ENCODE measurements around the gene RBM28.

RBM28 gene

DNA sequence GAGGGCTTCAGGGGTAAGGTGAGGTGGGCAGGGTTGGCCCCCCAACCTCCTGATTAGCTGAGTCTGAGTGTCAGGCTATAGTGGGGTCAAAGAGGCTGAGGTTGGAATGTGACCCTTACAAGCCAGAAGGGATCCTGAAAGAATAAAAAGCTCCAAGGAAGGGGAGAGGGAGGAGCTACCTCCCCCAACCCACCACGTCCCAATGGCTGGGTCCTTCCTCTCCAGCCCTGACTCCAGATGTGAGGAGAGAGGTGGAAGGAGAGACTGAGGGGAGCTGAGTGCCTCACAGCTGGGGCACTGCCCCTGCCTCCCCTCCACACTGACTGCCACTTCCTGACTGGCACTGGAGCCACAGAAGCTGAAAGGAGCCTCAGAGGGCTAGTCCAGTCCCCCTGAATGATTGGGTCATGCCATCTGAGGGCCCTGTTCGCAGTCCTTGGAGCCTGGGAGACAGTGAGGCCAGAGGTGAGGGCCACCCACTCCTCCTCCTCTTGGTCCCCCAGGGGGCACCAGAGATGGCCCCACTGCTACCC, 45.4 kb upstream of the RBM28 start:
- Histone ChIP-seq H3K36me3 (peaks cover 15% of the 10 kb centered on the region), H3K4me1 (peaks cover 28% of the 10 kb centered on the region), H3K9me3 (no peaks in the 10 kb centered on the region), H3K27me3 (no peaks in the 10 kb centered on the region), H3K4me3 (ENCODE audit: low read depth, low read length) (no peak overlapping the region)
- TF ChIP-seq, protein P1, sequence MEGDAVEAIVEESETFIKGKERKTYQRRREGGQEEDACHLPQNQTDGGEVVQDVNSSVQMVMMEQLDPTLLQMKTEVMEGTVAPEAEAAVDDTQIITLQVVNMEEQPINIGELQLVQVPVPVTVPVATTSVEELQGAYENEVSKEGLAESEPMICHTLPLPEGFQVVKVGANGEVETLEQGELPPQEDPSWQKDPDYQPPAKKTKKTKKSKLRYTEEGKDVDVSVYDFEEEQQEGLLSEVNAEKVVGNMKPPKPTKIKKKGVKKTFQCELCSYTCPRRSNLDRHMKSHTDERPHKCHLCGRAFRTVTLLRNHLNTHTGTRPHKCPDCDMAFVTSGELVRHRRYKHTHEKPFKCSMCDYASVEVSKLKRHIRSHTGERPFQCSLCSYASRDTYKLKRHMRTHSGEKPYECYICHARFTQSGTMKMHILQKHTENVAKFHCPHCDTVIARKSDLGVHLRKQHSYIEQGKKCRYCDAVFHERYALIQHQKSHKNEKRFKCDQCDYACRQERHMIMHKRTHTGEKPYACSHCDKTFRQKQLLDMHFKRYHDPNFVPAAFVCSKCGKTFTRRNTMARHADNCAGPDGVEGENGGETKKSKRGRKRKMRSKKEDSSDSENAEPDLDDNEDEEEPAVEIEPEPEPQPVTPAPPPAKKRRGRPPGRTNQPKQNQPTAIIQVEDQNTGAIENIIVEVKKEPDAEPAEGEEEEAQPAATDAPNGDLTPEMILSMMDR (IDR thresholded peaks at IDR 0.05; ENCODE audit: low read depth, low read length): peak; percentile 16; the same call in 1 of the 2 replicates
- no peak for DNase-seq

DNA sequence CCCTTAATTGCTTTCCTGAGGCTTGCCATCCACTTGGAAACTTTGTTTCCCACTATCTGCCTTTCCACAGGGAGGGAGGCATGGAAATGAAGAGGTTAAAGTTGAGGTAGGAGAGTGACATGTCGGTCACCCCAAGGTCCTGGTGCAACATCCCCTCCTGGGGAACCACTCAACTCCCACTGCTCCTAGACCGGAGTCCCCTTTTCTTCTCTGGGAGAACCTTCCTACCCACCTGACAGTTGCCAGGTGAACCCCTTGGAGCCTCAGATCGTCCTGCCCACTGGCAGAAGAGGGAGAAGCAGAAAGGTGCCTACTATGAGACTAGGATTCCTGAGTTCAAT, 44.4 kb upstream of the RBM28 start:
- H3K36me3 ChIP-seq: peaks cover 10% of the 10 kb centered on the region
- DNase-seq: no peak
- H3K9me3 ChIP-seq: no peaks in the 10 kb centered on the region
- H3K27me3 ChIP-seq: no peaks in the 10 kb centered on the region
- peak overlapping the region; percentile 16; the same call in 1 of the 2 replicates for H3K4me3 ChIP-seq (ENCODE audit: low read depth, low read length)
- TF ChIP-seq, protein P1 (IDR thresholded peaks at IDR 0.05; ENCODE audit: low read depth, low read length): no peak
- H3K4me1 ChIP-seq: peaks cover 28% of the 10 kb centered on the region

DNA sequence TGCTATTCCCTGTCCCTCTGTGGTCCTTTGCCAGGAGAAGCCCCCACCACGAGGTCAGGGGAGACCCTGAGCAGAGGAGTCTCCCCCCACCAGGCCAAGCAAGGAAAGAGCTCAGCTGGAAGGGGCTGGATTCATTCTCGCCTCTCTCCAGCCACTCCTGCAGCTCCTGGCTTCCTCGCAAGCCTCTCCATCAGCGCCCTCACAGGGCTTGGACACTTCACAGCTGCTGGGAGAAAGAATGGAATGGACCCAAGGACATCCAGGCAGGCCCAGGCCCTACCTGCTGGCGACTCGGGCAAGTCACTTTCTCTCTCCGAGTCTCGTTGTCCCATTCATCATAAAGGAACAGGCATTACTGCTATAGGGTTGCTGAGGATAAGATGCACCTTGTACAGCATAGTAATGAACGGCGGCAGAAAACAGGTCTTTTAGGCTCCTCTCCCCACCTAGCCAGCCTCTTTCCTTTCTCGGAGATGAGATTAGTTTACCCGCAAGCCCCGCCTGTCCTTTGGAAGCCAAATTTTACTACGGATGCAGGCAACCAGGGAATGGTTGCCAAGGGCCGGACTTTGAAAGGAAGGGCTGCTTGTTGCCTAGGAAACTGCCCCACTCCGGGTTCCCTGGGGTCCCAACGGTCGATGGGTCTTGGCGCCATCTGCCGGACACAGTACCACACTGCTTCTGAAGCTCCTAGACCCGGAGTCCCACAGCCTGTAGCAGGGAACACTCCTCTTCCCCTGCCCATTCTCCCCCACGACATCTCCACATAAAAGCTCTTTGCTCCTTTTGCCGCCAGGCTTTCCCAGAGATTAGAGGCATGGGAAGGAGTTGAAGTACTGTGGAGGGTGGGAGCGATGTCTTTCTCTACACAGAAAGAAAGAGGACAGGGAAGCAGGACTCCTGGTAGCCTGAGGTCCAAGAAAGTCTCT, 43.8 kb upstream of the RBM28 start:
- peak; percentile 93 for DNase-seq
- TF ChIP-seq, protein P1 (IDR thresholded peaks at IDR 0.05; ENCODE audit: low read depth, low read length): peak; percentile 95
- Histone ChIP-seq H3K4me1 (peaks cover 30% of the 10 kb centered on the region), H3K9me3 (no peaks in the 10 kb centered on the region), H3K36me3 (peaks cover 8% of the 10 kb centered on the region), H3K4me3 (ENCODE audit: low read depth, low read length) (peak overlapping the region; percentile 54), H3K27me3 (no peaks in the 10 kb centered on the region)

DNA sequence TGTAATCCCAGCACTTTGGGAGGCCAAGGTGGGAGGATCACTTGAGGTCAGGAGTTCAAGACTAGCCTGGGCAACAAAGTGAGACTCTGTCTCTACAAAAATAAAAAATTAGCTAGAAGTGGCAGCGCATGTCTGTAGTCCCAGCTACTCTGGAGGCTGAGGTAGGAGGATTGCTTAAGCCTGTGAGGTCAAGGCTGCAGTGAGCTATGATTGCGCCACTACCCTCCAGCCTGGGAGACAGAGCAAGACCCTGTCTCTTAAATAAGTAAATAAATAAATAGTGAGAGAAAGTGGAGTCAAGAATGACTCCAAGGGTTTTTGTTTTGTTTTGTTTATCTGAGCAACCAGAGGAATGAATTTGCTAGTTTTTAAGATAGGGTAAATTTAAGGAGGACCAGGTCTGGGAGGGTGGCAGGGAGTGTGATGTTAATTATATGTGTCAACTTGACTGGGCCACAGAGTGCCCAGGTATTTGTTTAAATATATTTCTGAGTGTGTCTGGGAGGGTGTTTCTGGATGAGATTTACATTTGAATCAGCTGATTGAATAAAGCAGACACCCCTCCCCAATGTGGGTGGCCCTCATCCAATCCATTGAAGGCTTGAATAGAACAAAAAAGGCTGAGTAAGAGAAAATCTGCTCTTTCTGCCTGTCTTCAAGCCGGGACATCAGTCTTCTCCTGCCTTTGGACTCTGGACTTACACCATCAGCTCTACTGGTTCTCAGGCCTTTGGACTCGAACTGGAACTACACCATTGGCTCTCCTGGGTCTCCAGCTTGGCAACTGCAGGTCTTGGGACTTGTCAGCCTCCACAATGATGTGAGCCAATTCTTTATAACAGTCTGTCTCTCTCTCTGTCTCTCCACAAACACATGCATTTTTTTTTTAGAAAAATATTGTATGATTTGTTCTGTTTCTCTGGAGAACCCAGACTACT, 42.5 kb upstream of the RBM28 start:
- H3K4me1 ChIP-seq: peaks cover 36% of the 10 kb centered on the region
- peak overlapping the region; percentile 54 for H3K4me3 ChIP-seq (ENCODE audit: low read depth, low read length)
- H3K36me3 ChIP-seq: no peaks in the 10 kb centered on the region
- H3K9me3 ChIP-seq: no peaks in the 10 kb centered on the region
- DNase-seq: no peak
- TF ChIP-seq, protein P1 (IDR thresholded peaks at IDR 0.05; ENCODE audit: low read depth, low read length): no peak
- H3K27me3 ChIP-seq: no peaks in the 10 kb centered on the region

DNA sequence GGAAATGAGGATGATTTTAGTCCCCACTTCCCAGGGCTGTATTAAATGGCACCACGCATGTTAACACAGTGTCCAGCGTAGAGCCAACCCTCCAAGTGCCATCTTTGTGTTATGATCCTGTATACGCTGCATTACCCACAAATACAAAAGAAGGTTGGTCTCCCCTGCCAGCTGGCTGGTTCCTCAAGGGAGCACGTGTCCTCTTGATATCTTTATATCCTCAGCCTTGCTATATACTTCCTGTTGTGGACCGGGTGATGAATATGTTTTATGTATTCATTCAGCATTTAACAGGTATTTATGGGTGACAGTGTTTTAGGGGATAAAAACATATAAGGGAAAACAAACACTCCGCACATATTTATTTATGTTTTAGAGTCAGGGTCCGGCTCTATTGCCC, 41.0 kb upstream of the RBM28 start:
- H3K4me3 ChIP-seq (ENCODE audit: low read depth, low read length): no peak overlapping the region
- peaks cover 43% of the 10 kb centered on the region for H3K4me1 ChIP-seq
- TF ChIP-seq, protein P1 (IDR thresholded peaks at IDR 0.05; ENCODE audit: low read depth, low read length): no peak
- no peaks in the 10 kb centered on the region for H3K36me3 ChIP-seq
- no peaks in the 10 kb centered on the region for H3K9me3 ChIP-seq
- no peaks in the 10 kb centered on the region for H3K27me3 ChIP-seq
- DNase-seq: no peak
